Stimulated activated naive CD8-positive, alpha-beta T cell treated with anti-CD3 and anti-CD28 coated beads, Interleukin-15, amount 100 ng/mL, for 72 hours (primary cell): ENCODE data around the gene TSEN15.

Source experiments
- ATAC-seq: fragments of 150-1000 bp; cut with Tn5 transposase; 2 replicates; pipeline ENCODE4 v1.10.0; 2021; ENCODE audit warnings: mild to moderate bottlenecking, moderate library complexity
- DNase-seq, 2 donors: peaks; one replicate each; pipeline ENCODE4 v3.0.0; 2021 to 2022
- H3K27ac Mint-ChIP-seq, 2 donors: one replicate each; pipeline ENCODE4 v1.8.0; 2022; ENCODE audit warnings: mild to moderate bottlenecking in 2 of 2, mixed read lengths in 2 of 2, moderate library complexity in 2 of 2
- H3K27me3 Mint-ChIP-seq: one replicate; pipeline ENCODE4 v1.8.0; 2022; ENCODE audit warnings: mixed read lengths
- H3K4me1 Mint-ChIP-seq: one replicate; pipeline ENCODE4 v1.8.0; 2022; ENCODE audit warnings: mild to moderate bottlenecking, mixed read lengths
- H3K4me3 Mint-ChIP-seq, 2 donors: one replicate each; pipeline ENCODE4 v1.8.0; 2022; ENCODE audit warnings: mild to moderate bottlenecking in 2 of 2, mixed read lengths in 2 of 2, moderate library complexity in 1 of 2
- H3K9me3 Mint-ChIP-seq, 2 donors: one replicate each; pipeline ENCODE4 v1.8.0; 2022; ENCODE audit warnings: mixed read lengths in 2 of 2

TSEN15 gene

GRCh38 chr1:184025242-184025675, 26.3 kb upstream of the TSEN15 start:
- no peak for DNase-seq
- no peaks in the 10 kb centered on the region for H3K9me3 Mint-ChIP-seq
- H3K4me1 Mint-ChIP-seq = no peaks in the 10 kb centered on the region
- peaks cover 32% of the 10 kb centered on the region for H3K27me3 Mint-ChIP-seq
- no peak overlapping the region for H3K27ac Mint-ChIP-seq
- H3K4me3 Mint-ChIP-seq = no peak overlapping the region
- no peak for ATAC-seq

GRCh38 chr1:184027826-184028695, 23.5 kb upstream of the TSEN15 start:
- Mint-ChIP-seq H3K4me1 (no peaks in the 10 kb centered on the region), H3K27ac (no peak overlapping the region), H3K27me3 (peaks cover 49% of the 10 kb centered on the region), H3K9me3 (no peaks in the 10 kb centered on the region), H3K4me3 (no peak overlapping the region)
- DNase-seq (no peak), ATAC-seq (no peak)

DNA sequence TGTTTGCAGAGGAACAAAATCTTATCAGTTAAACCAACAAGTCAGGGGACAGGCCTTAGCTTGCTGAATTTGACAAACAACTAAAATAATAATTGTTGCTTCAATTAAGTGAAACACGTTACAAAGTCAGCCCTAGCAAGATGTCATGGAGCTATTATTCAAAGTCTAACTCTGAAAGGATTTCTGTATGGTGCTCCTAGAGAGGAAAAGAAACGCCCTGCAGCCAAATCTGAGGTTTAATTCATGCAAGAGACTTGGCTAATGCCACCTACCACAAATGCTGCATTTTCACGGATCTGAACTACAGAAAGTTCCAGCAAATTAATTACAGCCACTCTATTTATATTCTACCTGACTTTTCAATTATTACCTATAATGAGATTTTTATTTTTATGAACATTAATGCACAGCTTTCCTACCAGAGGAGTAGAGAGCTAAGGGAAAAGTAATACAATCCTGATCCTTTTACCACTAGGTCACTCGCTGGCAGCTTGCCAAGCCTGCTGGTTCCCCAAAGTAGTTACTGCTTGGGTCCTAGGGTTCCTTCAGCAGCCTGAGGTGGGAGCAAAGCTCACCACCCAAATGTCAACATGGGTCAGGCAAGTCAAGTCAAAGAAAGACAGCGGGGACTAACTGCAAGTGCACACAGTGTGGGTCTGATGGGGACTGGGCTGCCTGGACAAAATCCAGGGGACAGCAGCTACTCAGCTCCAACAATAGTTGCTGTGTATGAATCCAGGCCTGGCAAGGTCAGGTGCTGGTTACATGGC, 22.5 kb upstream of the TSEN15 start:
- Mint-ChIP-seq H3K27ac (no peak overlapping the region), H3K27me3 (peaks cover 59% of the 10 kb centered on the region), H3K9me3 (no peaks in the 10 kb centered on the region), H3K4me1 (no peaks in the 10 kb centered on the region), H3K4me3 (no peak overlapping the region)
- DNase-seq (no peak), ATAC-seq (no peak)

DNA sequence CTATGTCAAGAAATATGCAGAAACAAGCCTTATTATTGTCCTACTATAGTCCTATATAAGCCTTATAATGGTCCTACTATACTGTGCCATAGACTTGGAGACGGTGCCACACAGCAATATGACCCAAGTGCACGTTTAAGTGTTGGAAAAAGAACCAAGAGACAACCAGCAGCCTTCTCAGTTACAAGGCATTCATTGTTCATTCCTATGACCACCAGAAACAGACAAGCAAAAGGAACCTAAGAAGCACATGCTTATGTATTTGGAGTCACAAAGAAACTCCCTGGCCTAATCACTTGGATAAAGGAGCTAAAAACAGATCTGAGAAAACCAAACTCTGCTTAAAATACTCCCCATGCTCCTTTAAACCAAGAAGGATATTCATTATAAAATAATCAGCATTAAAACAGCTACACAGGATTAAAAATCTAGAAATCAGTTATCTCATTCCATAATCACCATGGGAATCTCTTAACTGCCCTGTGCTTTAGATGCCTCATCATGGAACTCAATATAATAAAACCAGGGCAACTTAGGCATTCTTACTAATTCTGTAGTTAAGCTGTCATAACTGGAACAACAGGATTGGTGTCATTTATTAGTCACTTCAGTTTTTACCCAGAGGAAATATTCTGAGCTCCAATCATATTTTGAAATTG, 21.0 kb upstream of the TSEN15 start:
- Mint-ChIP-seq H3K4me1 (no peaks in the 10 kb centered on the region), H3K4me3 (no peak overlapping the region), H3K27ac (no peak overlapping the region), H3K9me3 (no peaks in the 10 kb centered on the region), H3K27me3 (peaks cover 69% of the 10 kb centered on the region)
- DNase-seq (no peak), ATAC-seq (no peak)

DNA sequence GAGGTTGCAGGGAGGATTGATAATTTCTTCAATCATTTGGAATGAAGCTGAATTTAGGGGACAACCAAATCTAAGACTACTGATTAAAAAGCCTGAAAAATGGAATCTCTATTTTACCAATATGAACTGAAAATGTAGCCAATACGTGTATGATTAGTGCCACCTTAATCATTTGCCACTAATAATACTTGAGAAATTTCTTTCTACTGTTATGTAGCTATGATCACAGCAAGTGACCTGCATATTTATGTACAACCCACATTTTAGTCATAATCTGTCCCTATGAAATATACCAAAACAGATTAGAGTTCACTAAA, 20.5 kb upstream of the TSEN15 start:
- H3K27ac Mint-ChIP-seq = no peak overlapping the region
- DNase-seq (no peak), ATAC-seq (no peak)
- H3K27me3 Mint-ChIP-seq = peaks cover 69% of the 10 kb centered on the region
- no peak overlapping the region for H3K4me3 Mint-ChIP-seq
- H3K4me1 Mint-ChIP-seq = peaks cover 5% of the 10 kb centered on the region
- no peaks in the 10 kb centered on the region for H3K9me3 Mint-ChIP-seq

- no peak overlapping the region for H3K27ac Mint-ChIP-seq
- no peaks in the 10 kb centered on the region for H3K9me3 Mint-ChIP-seq
- H3K4me3 Mint-ChIP-seq = no peak overlapping the region
- peaks cover 10% of the 10 kb centered on the region for H3K4me1 Mint-ChIP-seq
- DNase-seq (no peak), ATAC-seq (no peak)
- peaks cover 69% of the 10 kb centered on the region for H3K27me3 Mint-ChIP-seq
Measured at GRCh38 chr1:184031409-184032107, 20.0 kb upstream of the TSEN15 start.

DNA sequence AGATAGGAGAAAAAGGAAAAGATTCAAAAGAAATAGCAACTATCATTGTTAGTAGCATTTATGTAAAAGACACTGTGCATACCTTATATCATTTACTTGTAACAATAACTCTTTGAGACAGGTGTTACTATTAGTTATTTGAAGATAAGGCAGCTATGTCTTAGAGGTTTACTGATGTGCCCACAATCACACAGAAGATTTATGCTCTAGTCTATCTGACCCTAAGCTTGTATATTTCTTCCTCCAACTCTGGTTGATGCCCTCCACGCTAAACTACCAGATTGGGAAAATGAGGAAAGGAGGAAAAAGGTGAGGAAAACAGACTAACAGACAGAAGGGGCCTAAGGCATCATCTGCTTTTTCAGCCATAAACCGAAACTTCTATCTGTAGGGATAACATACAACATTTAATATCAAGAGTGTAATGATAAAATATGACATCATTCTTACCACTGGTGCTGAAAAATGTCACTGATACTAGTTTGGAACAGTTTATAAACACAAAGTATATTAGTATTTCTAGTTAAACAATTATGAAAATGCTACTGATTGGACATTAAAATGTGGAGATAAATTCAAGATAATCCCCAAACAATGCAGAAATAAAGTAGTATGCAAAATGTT, 19.1 kb upstream of the TSEN15 start:
- Mint-ChIP-seq H3K4me3 (no peak overlapping the region), H3K9me3 (no peaks in the 10 kb centered on the region), H3K27me3 (peaks cover 70% of the 10 kb centered on the region), H3K27ac (no peak overlapping the region), H3K4me1 (peaks cover 10% of the 10 kb centered on the region)
- ATAC-seq (no peak), DNase-seq (no peak)

DNA sequence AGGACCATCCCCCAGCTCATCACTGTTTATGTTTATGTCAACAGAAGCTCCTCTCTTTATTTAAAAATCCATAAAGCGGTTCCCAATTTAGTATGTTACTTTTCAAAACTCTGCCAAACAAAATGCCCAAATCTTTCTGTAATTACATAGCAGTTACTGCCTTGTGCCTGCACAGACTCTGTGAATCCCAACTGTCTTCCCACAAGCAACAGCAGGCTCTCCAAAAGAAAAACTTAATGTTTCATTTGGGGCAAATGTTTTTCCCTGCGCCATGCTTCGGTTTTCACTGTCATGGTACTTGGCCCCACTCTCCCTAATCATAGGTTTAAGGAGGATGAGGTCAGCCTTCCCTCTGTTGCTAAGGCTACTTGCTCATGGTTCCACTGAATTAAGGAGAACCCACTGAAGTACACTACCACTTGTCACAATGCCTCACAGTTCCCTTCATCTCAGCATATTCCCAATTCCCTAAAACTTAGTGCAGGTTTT, 18.6 kb upstream of the TSEN15 start:
- H3K4me3 Mint-ChIP-seq = no peak overlapping the region
- peaks cover 72% of the 10 kb centered on the region for H3K27me3 Mint-ChIP-seq
- peaks cover 14% of the 10 kb centered on the region for H3K4me1 Mint-ChIP-seq
- no peak for ATAC-seq
- no peak for DNase-seq
- no peaks in the 10 kb centered on the region for H3K9me3 Mint-ChIP-seq
- no peak overlapping the region for H3K27ac Mint-ChIP-seq

DNA sequence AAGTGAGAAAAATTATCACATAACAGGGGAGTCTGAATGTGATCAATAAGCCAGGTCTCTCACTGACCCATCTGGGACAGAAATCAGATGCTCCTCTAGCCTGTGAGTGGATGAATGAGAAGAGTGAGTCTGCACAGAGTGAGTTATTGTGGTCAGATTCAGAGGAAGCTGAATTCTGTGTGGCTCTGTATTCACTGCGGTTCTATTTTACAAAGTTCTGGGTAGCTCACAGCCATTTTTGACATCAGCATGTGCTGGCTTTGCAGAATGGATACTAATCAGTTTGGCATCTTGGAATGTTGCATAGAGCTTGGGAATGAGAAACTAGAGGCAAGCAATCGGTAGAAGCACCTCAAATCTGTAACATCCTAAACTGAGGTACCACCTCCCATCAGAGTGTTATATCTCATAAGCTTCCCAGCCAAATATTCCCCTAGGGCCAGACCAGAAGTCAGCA, 17.8 kb upstream of the TSEN15 start:
- DNase-seq = no peak
- H3K4me3 Mint-ChIP-seq = no peak overlapping the region
- peaks cover 72% of the 10 kb centered on the region for H3K27me3 Mint-ChIP-seq
- H3K27ac Mint-ChIP-seq = no peak overlapping the region
- H3K9me3 Mint-ChIP-seq = no peaks in the 10 kb centered on the region
- no peak for ATAC-seq
- H3K4me1 Mint-ChIP-seq = peaks cover 20% of the 10 kb centered on the region

GRCh38 chr1:184034761-184035379, 16.7 kb upstream of the TSEN15 start:
- peaks cover 76% of the 10 kb centered on the region for H3K27me3 Mint-ChIP-seq
- H3K4me3 Mint-ChIP-seq = no peak overlapping the region
- H3K9me3 Mint-ChIP-seq = peaks cover 0 to 5% of the 10 kb centered on the region in 2 donors
- ATAC-seq = no peak
- H3K4me1 Mint-ChIP-seq = peaks cover 22% of the 10 kb centered on the region
- no peak overlapping the region for H3K27ac Mint-ChIP-seq
- DNase-seq = no peak

DNA sequence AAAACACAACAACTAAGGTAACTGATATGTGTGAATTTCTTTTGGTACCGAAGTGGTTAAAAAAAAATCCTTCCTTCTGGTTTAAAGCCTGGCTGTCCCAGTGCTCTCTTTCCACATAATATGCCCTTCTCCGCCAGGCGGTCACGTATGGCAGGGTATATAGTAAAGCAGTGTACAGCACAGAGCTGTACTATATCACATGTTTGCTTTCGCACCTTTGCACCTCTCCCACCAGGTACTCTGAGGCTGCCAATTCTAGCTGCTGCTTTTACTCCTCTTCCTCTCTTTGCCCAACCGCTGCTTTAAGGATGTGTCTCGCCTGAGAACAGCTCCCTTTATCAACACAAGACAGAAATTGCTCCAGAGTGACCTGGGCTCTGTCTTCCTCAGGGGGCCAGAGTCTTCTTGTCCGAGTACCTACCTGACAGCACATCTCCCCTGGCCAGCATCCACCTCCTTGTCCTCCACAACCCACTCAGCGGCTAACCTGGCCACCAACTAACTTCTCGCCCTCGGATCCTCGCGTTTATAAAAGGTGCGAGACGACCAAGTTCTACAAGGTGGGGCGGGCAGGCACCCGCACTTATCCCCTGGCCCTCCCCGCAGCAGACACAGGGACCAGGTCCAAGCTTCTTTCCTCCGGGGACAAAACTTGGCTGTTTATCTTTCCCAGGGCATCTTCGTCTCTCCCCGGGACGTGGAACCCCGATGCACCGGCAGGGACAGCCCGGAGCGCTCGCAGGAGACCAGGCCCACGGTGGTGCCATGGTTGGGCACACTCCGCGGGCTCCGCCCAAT, 15.6 kb upstream of the TSEN15 start:
- Mint-ChIP-seq H3K27ac (peak overlapping the region in 1 of 2 donors; percentile 58), H3K4me3 (peak overlapping the region; percentile 78 to 81), H3K27me3 (peaks cover 82% of the 10 kb centered on the region), H3K9me3 (peaks cover 0 to 7% of the 10 kb centered on the region in 2 donors), H3K4me1 (peaks cover 22% of the 10 kb centered on the region)
- ATAC-seq (peak; percentile 22), DNase-seq (peak in 1 of 2 donors; percentile 21)

DNA sequence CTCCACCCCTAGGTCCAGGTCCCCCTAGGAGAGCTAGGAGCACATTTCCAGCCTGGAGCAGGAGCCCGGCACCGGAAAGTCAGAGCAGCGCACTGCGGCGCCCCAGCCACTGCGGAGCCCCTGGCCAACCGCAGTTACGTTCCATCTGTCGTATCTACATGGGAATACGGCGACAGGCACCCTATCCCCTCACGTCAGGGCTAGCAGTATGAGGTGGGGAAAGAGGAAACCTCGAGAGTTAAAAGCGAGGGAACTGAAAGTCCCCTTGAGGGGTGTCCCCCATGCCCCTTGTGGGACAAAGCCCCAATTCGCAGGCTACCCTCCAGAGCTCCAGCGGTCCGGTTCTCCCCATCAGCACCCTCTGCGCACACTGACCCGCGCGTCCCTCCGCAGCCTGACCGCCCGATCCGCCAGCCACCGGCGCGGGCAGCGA, 15.0 kb upstream of the TSEN15 start:
- peak overlapping the region; percentile 78 to 81 for H3K4me3 Mint-ChIP-seq
- peak overlapping the region in 1 of 2 donors; percentile 58 for H3K27ac Mint-ChIP-seq
- DNase-seq (peak; percentile 24 to 30), ATAC-seq (peak; percentile 36)
- H3K9me3 Mint-ChIP-seq = peaks cover 0 to 7% of the 10 kb centered on the region in 2 donors
- H3K27me3 Mint-ChIP-seq = peaks cover 86% of the 10 kb centered on the region
- peaks cover 22% of the 10 kb centered on the region for H3K4me1 Mint-ChIP-seq

DNA sequence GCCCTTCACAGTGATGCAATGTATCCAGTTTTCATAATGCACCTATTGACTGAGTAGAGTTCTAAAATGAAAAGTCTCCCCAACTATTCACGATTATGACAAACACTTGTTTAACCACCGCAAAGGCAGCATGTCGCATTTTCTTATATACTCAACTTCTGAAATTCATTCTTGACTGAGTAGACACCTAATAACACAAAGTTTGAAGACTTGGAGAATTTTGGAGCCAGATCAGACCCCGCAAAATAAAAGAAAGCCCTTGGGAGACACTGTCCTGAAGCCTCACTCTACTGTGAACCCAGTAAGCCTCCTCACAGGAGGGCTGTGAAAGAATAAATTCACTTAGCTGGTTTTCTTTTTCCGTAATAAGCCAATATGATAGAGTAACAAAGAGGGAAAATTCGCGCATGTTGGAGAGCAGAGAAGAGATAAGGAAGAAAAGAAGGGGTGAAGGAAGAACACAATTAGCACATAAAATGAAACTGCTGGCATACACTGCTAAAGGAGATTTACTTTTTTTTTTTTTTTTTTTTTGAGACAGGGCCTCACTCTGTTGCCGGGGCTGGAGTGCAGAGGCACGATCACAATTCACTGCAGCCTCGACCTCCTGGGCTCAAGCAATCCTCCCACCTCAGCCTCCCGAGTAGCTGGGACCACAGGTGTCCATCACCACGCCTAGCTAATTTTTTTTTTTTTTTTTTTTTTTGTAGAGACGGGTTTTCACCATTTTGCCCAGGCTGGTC, 13.5 kb upstream of the TSEN15 start:
- peak overlapping the region; percentile 75 to 89 for H3K4me3 Mint-ChIP-seq
- peak overlapping the region; percentile 60 to 75 for H3K27ac Mint-ChIP-seq
- peaks cover 0 to 7% of the 10 kb centered on the region in 2 donors for H3K9me3 Mint-ChIP-seq
- DNase-seq (peak in 1 of 2 donors; percentile 3), ATAC-seq (peak; percentile 0)
- peaks cover 84% of the 10 kb centered on the region for H3K27me3 Mint-ChIP-seq
- H3K4me1 Mint-ChIP-seq = peaks cover 22% of the 10 kb centered on the region
